Activated naive CD4-positive, alpha-beta T cell treated with anti-CD3 and anti-CD28 coated beads, Interleukin-2, amount 10 ng/mL, durations not matched to agents 5 hours and 36 hours (primary cell): Measurements from ENCODE around the gene SAMHD1. TPM values are rescaled to one million over a fixed set of nuclear protein-coding genes. Genes with fewer than 3 reads are reported as not detected.

Experiments
- total RNA-seq, 2 experiments: library from RNA; stranded (reverse); gene quantifications; one replicate each; pipeline ENCODE4 v1.2.3, GENCODE V29; 2021

SAMHD1 gene
- 100 to 1,000 TPM; 403 to 445 TPM for total RNA-seq

GRCh38 chr20:36951198-36951978, at the start of gene SAMHD1:
TSS of gene SAMHD1 (minus strand) at chr20:36951708. CDS start at chr20:36951643, 65 bp downstream.

GRCh38 chr20:36875702-36876472, 75.6 kb downstream of the SAMHD1 start, which contains the start of gene TLDC2:
TSS of gene TLDC2 (plus strand) at chr20:36876138. CDS start at chr20:36876175, 37 bp downstream.

Other genes starting within 250 kb of the SAMHD1 start
- 10 to 100 TPM; 31.0 to 31.3 TPM for gene NDRG3, start 205.6 kb downstream of the SAMHD1 start, total RNA-seq
- 10 to 100 TPM; 24.3 to 25.2 TPM for gene DSN1, start 177.9 kb downstream of the SAMHD1 start, total RNA-seq
- gene TLDC2, start 75.6 kb downstream of the SAMHD1 start, total RNA-seq = not detected
- gene RBL1, start 144.3 kb upstream of the SAMHD1 start, total RNA-seq = 10 to 100 TPM; 41.5 to 42.1 TPM
- 100 to 1,000 TPM; 137 to 143 TPM for gene RPN2, start 227.6 kb upstream of the SAMHD1 start, total RNA-seq
- gene MROH8, start 227.8 kb upstream of the SAMHD1 start, total RNA-seq = 1 to 10 TPM; 2.6 to 3.3 TPM